ENCODE measurements around the gene FBN1.

Gene FBN1

GRCh38 chr15:48617619-48618018 lies 27.9 kb downstream of the FBN1 start:
- no peak for DNase-seq

GRCh38 chr15:48616216-48616615 lies 29.3 kb downstream of the FBN1 start:
- DNase-seq = no peak

GRCh38 chr15:48614051-48614450 lies 31.5 kb downstream of the FBN1 start:
- DNase-seq = no peak

- no peak for DNase-seq
These were observed 36.0 kb downstream of the FBN1 start for GRCh38 chr15:48609486-48609885.

- DNase-seq = no peak
These were observed 37.7 kb downstream of the FBN1 start for GRCh38 chr15:48607846-48608245.

GRCh38 chr15:48604567-48604966 lies 40.9 kb downstream of the FBN1 start:
- DNase-seq = no peak

- no peak for DNase-seq
These were observed 41.6 kb downstream of the FBN1 start for GRCh38 chr15:48603922-48604321.

- no peak for DNase-seq
These were observed 42.4 kb downstream of the FBN1 start for GRCh38 chr15:48603123-48603500.

- no peak for DNase-seq
These were observed 43.0 kb downstream of the FBN1 start for GRCh38 chr15:48602358-48603122.

GRCh38 chr15:48601095-48601494 lies 44.4 kb downstream of the FBN1 start:
- no peak for DNase-seq

- DNase-seq = no peak
These were observed 48.7 kb downstream of the FBN1 start for GRCh38 chr15:48596841-48597240.

- no peak for DNase-seq
These were observed 49.1 kb downstream of the FBN1 start for GRCh38 chr15:48596415-48596814.

GRCh38 chr15:48595981-48596380 lies 49.5 kb downstream of the FBN1 start:
- DNase-seq = no peak

GRCh38 chr15:48592933-48593332 lies 52.6 kb downstream of the FBN1 start:
- no peak for DNase-seq

GRCh38 chr15:48592221-48592731 lies 53.2 kb downstream of the FBN1 start:
- no peak for DNase-seq

GRCh38 chr15:48590723-48591122 lies 54.8 kb downstream of the FBN1 start:
- DNase-seq = no peak

GRCh38 chr15:48584812-48585563 lies 60.5 kb downstream of the FBN1 start:
- DNase-seq = no peak

- DNase-seq = no peak
These were observed 61.3 kb downstream of the FBN1 start for GRCh38 chr15:48584090-48584811.

- peak; percentile 9 for DNase-seq
These were observed 62.9 kb downstream of the FBN1 start for GRCh38 chr15:48582452-48583247.

- DNase-seq = no peak
These were observed 64.3 kb downstream of the FBN1 start for GRCh38 chr15:48581219-48581618.

- no peak for DNase-seq
These were observed 64.8 kb downstream of the FBN1 start for GRCh38 chr15:48580736-48581135.

GRCh38 chr15:48579945-48580671 lies 65.4 kb downstream of the FBN1 start:
- DNase-seq = no peak
